Measurements from ENCODE around the gene TFPI.
"Not testable (repeated sequence)": the region's sequence is repeated elsewhere in the genome, so short reads cannot be mapped to it uniquely, and the experiment has no call there.

Gene TFPI

GRCh38 chr2:187573722-187574121 lies 19.5 kb upstream of the TFPI start:
- in situ Hi-C loops (cut with HindIII; ENCODE audit: low sequenced_read_pairs), result no loop called here

GRCh38 chr2:187571996-187572395 lies 17.8 kb upstream of the TFPI start:
- in situ Hi-C loops (cut with HindIII; ENCODE audit: low sequenced_read_pairs); H3K4me3 ChIP-seq (ENCODE audit: low read depth, low read length); DNase-seq (ENCODE audit: low read depth, low spot score): not testable (repeated sequence)

More at GRCh38 chr2:187573722-187574121, 19.5 kb upstream of the TFPI start:
- no peak overlapping the region for H3K4me3 ChIP-seq (ENCODE audit: low read depth, low read length)
- no peak for DNase-seq (ENCODE audit: low read depth, low spot score)
- TF ChIP-seq CTCF (IDR thresholded peaks at IDR 0.05; ENCODE audit: low read depth, low read length), result no peak

- H3K4me3 ChIP-seq (ENCODE audit: low read depth, low read length), result no peak overlapping the region
- in situ Hi-C loops (cut with HindIII; ENCODE audit: low sequenced_read_pairs), result no loop called here
- no peak for TF ChIP-seq CTCF (IDR thresholded peaks at IDR 0.05; ENCODE audit: low read depth, low read length)
- no peak for DNase-seq (ENCODE audit: low read depth, low spot score)
Observed at GRCh38 chr2:187569571-187569970, 15.3 kb upstream of the TFPI start.

- no peak for DNase-seq (ENCODE audit: low read depth, low spot score)
- in situ Hi-C loops (cut with HindIII; ENCODE audit: low sequenced_read_pairs), result no loop called here
- no peak overlapping the region for H3K4me3 ChIP-seq (ENCODE audit: low read depth, low read length)
- TF ChIP-seq CTCF (IDR thresholded peaks at IDR 0.05; ENCODE audit: low read depth, low read length), result no peak
Observed at GRCh38 chr2:187569042-187569441, 14.8 kb upstream of the TFPI start.

- DNase-seq (ENCODE audit: low read depth, low spot score), result no peak
- in situ Hi-C loops (cut with HindIII; ENCODE audit: low sequenced_read_pairs), result no loop called here
- TF ChIP-seq CTCF (IDR thresholded peaks at IDR 0.05; ENCODE audit: low read depth, low read length), result no peak
- H3K4me3 ChIP-seq (ENCODE audit: low read depth, low read length), result no peak overlapping the region
Observed at GRCh38 chr2:187567126-187567525, 12.9 kb upstream of the TFPI start.

DNA sequence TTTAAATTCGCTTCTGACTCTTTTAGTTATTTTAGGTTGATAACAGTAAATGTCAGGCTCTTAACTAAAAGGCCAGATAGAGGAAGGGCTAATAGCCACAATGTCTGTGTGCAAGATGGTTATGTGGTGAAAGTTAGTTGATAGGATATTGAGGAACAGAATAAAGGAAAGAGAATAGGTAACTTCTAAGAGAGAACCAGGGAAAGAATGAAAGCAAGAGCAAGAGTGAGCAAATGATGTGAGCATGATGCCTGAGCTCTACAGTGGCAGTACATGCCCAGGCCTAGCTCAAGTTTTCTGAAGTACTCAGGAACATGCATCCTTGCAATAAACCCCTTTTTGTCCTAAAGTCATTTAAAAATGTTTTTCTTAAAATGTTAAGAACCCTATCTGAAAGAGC lies 12.5 kb upstream of the TFPI start:
- no peak for DNase-seq (ENCODE audit: low read depth, low spot score)
- in situ Hi-C loops (cut with HindIII; ENCODE audit: low sequenced_read_pairs), result no loop called here
- TF ChIP-seq CTCF (IDR thresholded peaks at IDR 0.05; ENCODE audit: low read depth, low read length), result no peak
- H3K4me3 ChIP-seq (ENCODE audit: low read depth, low read length), result no peak overlapping the region

DNA sequence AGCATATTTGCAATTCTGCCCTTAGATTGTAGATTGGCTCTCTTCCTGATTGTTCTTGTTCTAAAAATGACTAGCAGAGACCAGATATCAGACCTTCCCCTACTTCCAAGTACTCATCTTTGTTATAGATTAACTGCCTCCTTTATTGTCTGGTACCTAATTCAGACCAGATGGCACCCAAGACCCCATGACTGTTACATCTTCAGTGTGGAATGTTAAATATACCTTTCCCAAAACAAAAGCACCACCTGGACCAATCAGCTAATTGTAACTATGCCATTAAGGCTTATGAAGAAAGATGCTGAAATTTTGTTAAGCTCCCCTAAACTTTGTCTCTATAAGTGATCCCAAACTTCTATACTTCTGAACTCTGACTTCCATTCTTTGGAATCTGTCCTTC lies 12.0 kb upstream of the TFPI start:
- in situ Hi-C loops (cut with HindIII; ENCODE audit: low sequenced_read_pairs), result no loop called here
- no peak for DNase-seq (ENCODE audit: low read depth, low spot score)
- TF ChIP-seq CTCF (IDR thresholded peaks at IDR 0.05; ENCODE audit: low read depth, low read length), result no peak
- H3K4me3 ChIP-seq (ENCODE audit: low read depth, low read length), result no peak overlapping the region

DNA sequence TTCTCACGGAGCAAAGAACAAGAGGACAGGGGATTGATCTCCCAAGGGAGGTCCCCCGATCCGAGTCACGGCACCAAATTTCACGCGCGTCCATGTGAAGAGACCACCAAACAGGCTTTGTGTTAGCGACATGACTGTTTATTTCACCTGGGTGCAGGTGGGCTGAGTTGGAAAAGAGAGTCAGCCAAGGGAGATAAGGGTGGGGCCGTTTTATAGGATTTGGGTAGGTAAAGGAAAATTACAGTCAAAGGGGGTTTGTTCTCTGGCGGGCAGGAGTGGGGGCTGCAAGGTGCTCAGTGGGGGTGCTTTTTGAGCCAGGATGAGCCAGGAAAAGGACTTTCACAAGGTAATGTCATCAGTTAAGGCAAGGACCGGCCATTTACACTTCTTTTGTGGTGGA lies 11.4 kb upstream of the TFPI start:
- in situ Hi-C loops (cut with HindIII; ENCODE audit: low sequenced_read_pairs); DNase-seq (ENCODE audit: low read depth, low spot score); H3K4me3 ChIP-seq (ENCODE audit: low read depth, low read length): not testable (repeated sequence)

DNA sequence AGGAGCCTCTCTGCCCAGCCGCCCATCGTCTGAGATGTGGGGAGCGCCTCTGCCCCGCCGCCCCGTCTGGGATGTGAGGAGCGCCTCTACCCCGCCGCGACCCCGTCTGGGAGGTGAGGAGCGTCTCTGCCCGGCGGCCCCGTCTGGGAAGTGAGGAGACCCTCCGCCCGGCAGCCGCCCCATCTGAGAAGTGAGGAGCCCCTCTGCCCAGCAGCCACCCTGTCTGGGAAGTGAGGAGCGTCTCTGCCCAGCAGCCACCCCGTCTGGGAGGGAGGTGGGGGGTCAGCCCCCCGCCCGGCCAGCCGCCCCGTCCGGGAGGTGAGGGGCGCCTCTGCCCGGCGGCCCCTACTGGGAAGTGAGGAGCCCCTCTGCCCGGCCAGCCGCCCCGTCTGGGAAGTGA lies 2.3 kb upstream of the TFPI start:
- in situ Hi-C loops (cut with HindIII; ENCODE audit: low sequenced_read_pairs); H3K4me3 ChIP-seq (ENCODE audit: low read depth, low read length); DNase-seq (ENCODE audit: low read depth, low spot score): not testable (repeated sequence)
